Measurements from ENCODE around the gene NTM.
A peak's percentile ranks its signal among the peaks of the same experiment; 100 is the strongest.

NTM gene

GRCh38 chr11:132263241-132263640, 892.8 kb downstream of the NTM start:
- DNase-seq (ENCODE audit: low read depth): no peak

GRCh38 chr11:132263875-132264274, 893.5 kb downstream of the NTM start:
- no peak for DNase-seq (ENCODE audit: low read depth)

- no peak for DNase-seq (ENCODE audit: low read depth)
These were observed 894.2 kb downstream of the NTM start for GRCh38 chr11:132264616-132265015.

GRCh38 chr11:132278801-132279574, 908.6 kb downstream of the NTM start:
- DNase-seq (ENCODE audit: low read depth): peak; percentile 40

GRCh38 chr11:132284048-132284447, 913.6 kb downstream of the NTM start:
- no peak for DNase-seq (ENCODE audit: low read depth)

GRCh38 chr11:132284611-132285010, 914.2 kb downstream of the NTM start:
- DNase-seq (ENCODE audit: low read depth): no peak

- no peak for DNase-seq (ENCODE audit: low read depth)
These were observed 915.2 kb downstream of the NTM start for GRCh38 chr11:132285631-132286030.

- no peak for DNase-seq (ENCODE audit: low read depth)
These were observed 915.7 kb downstream of the NTM start for GRCh38 chr11:132286106-132286505.

GRCh38 chr11:132288036-132288435, 917.6 kb downstream of the NTM start:
- no peak for DNase-seq (ENCODE audit: low read depth)

GRCh38 chr11:132289590-132290256, 919.3 kb downstream of the NTM start:
- no peak for DNase-seq (ENCODE audit: low read depth)

GRCh38 chr11:132293586-132293985, 923.2 kb downstream of the NTM start:
- no peak for DNase-seq (ENCODE audit: low read depth)

- no peak for DNase-seq (ENCODE audit: low read depth)
These were observed 926.7 kb downstream of the NTM start for GRCh38 chr11:132296946-132297610.

GRCh38 chr11:132298357-132298756, 927.9 kb downstream of the NTM start:
- DNase-seq (ENCODE audit: low read depth): no peak

- DNase-seq (ENCODE audit: low read depth): no peak
These were observed 929.9 kb downstream of the NTM start for GRCh38 chr11:132300283-132300682.

GRCh38 chr11:132301465-132301864, 931.0 kb downstream of the NTM start:
- DNase-seq (ENCODE audit: low read depth): no peak

GRCh38 chr11:132301900-132302299, 931.5 kb downstream of the NTM start:
- no peak for DNase-seq (ENCODE audit: low read depth)

- DNase-seq (ENCODE audit: low read depth): no peak
These were observed 937.0 kb downstream of the NTM start for GRCh38 chr11:132307309-132308020.

GRCh38 chr11:132310390-132311375, 940.3 kb downstream of the NTM start:
- DNase-seq (ENCODE audit: low read depth): no peak

- DNase-seq (ENCODE audit: low read depth): no peak
These were observed 941.3 kb downstream of the NTM start for GRCh38 chr11:132311703-132312102.

GRCh38 chr11:132312161-132312560, 941.7 kb downstream of the NTM start:
- peak; percentile 63 for DNase-seq (ENCODE audit: low read depth)

GRCh38 chr11:132312701-132313111, 942.3 kb downstream of the NTM start:
- no peak for DNase-seq (ENCODE audit: low read depth)

Measured in non-pigmented ciliary epithelial cell (primary cell).